Mammary epithelial cell (primary cell): ENCODE measurements around the gene SERPINB6.
"Not testable (repeated sequence)": the region's sequence is repeated elsewhere in the genome, so short reads cannot be mapped to it uniquely, and the experiment has no call there.

ENCODE experiments used
- EZH2 ChIP-seq: IDR thresholded peaks from 2 replicates; pipeline ENCODE4 v1.6.1; 2012; ENCODE audit warnings: low read length, inconsistent platforms, borderline replicate concordance
- TF ChIP-seq, protein P1 (sequence below), 2 donors: IDR thresholded peaks in 1 of 2; conservative IDR thresholded peaks in 1 of 2; 2 replicates each; pipeline ENCODE4 v1.5.1; 2011 to 2012; ENCODE audit warnings: inconsistent platforms in 2 of 2, low read length in 2 of 2, mild to moderate bottlenecking in 2 of 2, control low read depth in 1 of 2, low read depth in 1 of 2; ENCODE audit not compliant: insufficient read depth in 1 of 2; ENCODE audit errors: extremely low read depth in 1 of 2

DNA sequence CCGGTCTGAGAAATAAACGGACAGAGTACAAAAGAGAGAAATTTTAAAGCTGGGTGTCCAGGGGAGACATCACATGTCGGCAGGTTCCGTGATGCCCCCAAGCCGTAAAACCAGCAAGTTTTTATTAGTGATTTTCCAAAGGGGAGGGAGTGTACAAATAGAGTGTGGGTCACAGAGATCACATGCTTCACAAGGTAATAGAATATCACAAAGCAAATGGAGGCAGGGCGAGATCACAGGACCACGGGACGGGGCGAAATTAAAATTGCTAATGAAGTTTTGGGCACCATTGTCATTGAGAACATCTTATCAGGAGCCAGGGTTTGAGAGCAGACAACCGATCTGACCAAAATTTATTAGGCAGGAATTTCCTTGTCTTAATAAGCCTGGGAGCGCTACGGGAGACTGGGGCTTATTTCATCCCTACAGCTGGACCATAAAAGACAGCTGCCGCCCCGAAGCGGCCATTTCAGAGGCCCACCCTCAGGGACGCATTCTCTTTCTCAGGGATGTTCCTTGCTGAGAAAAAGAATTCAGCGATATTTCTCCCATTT lies 37.4 kb upstream of the SERPINB6 start:
- TF ChIP-seq, protein P1, sequence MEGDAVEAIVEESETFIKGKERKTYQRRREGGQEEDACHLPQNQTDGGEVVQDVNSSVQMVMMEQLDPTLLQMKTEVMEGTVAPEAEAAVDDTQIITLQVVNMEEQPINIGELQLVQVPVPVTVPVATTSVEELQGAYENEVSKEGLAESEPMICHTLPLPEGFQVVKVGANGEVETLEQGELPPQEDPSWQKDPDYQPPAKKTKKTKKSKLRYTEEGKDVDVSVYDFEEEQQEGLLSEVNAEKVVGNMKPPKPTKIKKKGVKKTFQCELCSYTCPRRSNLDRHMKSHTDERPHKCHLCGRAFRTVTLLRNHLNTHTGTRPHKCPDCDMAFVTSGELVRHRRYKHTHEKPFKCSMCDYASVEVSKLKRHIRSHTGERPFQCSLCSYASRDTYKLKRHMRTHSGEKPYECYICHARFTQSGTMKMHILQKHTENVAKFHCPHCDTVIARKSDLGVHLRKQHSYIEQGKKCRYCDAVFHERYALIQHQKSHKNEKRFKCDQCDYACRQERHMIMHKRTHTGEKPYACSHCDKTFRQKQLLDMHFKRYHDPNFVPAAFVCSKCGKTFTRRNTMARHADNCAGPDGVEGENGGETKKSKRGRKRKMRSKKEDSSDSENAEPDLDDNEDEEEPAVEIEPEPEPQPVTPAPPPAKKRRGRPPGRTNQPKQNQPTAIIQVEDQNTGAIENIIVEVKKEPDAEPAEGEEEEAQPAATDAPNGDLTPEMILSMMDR (conservative IDR thresholded peaks at IDR 0.05 in 1 of 2, IDR thresholded peaks at IDR 0.05 in 1 of 2; ENCODE audit: extremely low read depth in 1 of 2, insufficient read depth in 1 of 2, low read depth in 1 of 2, low read length in 2 of 2) = not testable (repeated sequence)
- TF ChIP-seq EZH2 = not testable (repeated sequence)
